ENCODE measurements around the gene CTNNBIP1. TPM values are rescaled to one million over a fixed set of nuclear protein-coding genes. Genes with fewer than 3 reads are reported as not detected.

CTNNBIP1 gene
- total RNA-seq, 4 donors from 2014 or later, result 17.0 to 27.2 (median 23.4) TPM

DNA sequence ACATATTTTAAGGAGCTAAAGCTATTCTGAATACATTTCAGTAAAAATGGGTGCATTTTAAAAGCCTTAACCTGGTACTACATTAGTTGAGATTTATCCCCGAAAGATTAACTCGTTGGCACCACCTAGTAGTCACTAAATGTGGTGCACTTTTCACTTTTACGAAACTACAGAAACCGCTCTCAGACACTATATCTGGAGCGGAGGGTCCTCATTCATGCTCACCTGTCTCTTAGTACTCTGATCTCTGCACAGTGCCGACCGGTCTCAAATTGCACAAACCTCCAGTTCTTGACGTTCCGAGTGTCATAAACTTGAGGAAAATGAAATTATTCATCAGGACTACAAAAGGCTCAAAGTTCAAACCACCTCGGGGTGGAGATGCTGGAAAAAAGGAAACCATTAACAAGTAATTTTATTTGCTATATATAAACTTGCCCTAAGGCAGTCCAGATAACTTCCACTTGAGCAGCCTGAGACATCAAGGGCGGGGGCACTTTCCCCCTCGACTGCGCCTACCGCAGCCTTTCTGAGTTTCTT, 32.4 kb upstream of the CTNNBIP1 start:
- peaks cover 0 to 26% (median 9%) of the 10 kb centered on the region in 4 donors for H3K36me3 ChIP-seq
- WGBS, result 1% methylated on average over 14 of the region's 14 CpGs
- TF ChIP-seq, protein P1, sequence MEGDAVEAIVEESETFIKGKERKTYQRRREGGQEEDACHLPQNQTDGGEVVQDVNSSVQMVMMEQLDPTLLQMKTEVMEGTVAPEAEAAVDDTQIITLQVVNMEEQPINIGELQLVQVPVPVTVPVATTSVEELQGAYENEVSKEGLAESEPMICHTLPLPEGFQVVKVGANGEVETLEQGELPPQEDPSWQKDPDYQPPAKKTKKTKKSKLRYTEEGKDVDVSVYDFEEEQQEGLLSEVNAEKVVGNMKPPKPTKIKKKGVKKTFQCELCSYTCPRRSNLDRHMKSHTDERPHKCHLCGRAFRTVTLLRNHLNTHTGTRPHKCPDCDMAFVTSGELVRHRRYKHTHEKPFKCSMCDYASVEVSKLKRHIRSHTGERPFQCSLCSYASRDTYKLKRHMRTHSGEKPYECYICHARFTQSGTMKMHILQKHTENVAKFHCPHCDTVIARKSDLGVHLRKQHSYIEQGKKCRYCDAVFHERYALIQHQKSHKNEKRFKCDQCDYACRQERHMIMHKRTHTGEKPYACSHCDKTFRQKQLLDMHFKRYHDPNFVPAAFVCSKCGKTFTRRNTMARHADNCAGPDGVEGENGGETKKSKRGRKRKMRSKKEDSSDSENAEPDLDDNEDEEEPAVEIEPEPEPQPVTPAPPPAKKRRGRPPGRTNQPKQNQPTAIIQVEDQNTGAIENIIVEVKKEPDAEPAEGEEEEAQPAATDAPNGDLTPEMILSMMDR (IDR thresholded peaks at IDR 0.05), result peak; percentile 47 to 53 (median 49)
- TF ChIP-seq EP300 (IDR thresholded peaks at IDR 0.05), result no peak
- H3K27ac ChIP-seq (replicated peaks in 1 of 4), result peak overlapping the region; percentile 85 to 93 (median 92)
- intact Hi-C loops (cut with DNase I), result loop anchor here (2.0 kb wide), 1 partner anchor 68 kb away; no protein-coding TSS in a partner anchor
- peak overlapping the region; percentile 72 to 93 (median 78) for H3K4me3 ChIP-seq
- H3K9me3 ChIP-seq, result no peaks in the 10 kb centered on the region
- H3K27me3 ChIP-seq, result no peaks in the 10 kb centered on the region
- peaks cover 15 to 41% (median 23%) of the 10 kb centered on the region in 4 donors for H3K4me1 ChIP-seq
- no peak for DNase-seq (ENCODE audit: extremely low spot score)

DNA sequence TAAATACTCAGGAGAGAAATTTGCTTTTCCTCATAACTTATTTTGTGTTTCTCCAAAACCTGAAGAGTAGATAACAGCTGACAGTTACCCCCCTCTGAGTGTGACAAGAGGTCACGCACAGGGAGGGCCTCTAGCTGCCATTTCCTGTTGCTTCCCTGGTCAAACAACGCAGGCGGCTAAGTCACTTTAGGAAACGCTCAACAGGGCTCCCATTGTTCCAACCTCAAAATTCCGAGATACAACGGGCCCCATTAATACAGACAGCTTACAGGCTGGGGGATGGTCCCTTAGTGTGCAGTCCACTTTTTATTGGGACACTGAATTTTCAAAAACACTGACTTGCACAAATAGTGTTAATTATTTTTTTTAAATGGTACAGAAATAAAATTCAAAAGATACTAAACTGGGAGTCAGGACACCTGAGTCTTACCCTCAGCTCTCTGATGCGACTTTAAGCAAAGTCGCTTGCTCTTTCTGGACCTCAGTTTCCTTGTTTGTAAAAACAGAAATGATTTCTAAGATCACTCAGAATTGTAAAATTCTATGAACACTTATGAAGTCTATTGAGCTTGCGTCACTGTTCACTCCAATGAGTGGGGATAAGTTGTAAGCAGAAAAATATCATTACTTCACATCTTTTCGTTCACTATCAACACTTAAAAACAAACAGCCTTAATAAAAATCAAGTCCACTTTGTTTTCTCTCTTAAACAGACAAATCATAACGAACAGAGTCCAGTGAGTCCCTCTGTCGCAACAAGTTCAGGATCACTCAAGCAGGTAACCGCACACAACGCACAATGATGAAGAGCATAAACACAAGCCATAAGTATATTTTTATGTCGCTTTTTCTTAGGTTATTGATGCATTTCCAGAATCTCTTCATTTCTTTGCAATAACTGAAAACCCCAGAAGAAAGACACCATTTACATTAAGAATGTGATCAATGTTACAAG, 19.6 kb upstream of the CTNNBIP1 start:
- 81% methylated on average over 15 of the region's 15 CpGs for whole genome bisulfite sequencing
- no peak for DNase-seq (ENCODE audit: extremely low spot score)
- no peak for TF ChIP-seq POLR2A (IDR thresholded peaks at IDR 0.05; ENCODE audit: low read depth)
- TF ChIP-seq, protein P1 (IDR thresholded peaks at IDR 0.05), result no peak
- TF ChIP-seq EP300 (IDR thresholded peaks at IDR 0.05), result no peak
- TF ChIP-seq POLR2AphosphoS5 (IDR thresholded peaks at IDR 0.05), result no peak
- Histone ChIP-seq H3K36me3 (peaks cover 2 to 70% (median 63%) of the 10 kb centered on the region in 4 donors), H3K9me3 (no peaks in the 10 kb centered on the region), H3K27ac (replicated peaks in 1 of 4) (peak overlapping the region in 2 of 4 donors; percentile 19 to 21), H3K4me1 (peaks cover 0 to 4% (median 0%) of the 10 kb centered on the region in 4 donors), H3K4me3 (no peak overlapping the region), H3K27me3 (no peaks in the 10 kb centered on the region)
- intact Hi-C loops (cut with DNase I), result no loop called here

DNA sequence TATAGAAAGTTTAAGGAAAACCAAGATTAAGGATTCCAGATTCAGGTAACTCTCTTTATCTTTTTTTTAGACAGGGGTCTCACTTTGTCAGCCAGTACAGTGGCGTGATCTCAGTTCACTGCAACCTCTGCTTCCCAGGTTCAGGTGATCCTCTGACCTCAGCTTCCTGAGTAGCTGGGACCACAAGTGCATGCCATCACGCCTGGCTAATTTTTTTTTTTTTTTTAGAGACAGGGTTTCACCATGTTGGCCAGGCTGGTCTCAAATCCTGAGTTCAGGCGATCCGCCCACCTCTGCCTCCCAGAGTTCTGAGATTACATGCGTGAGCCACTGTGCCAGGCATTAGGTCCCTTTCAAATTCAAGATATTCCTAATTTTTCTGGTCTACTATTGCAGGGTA, 17.2 kb upstream of the CTNNBIP1 start:
- H3K27ac ChIP-seq (replicated peaks in 1 of 4), result no peak overlapping the region
- DNase-seq (ENCODE audit: extremely low spot score), result no peak
- WGBS, result 93% methylated on average over 5 of the region's 5 CpGs
- peaks cover 0 to 12% (median 0%) of the 10 kb centered on the region in 4 donors for H3K4me1 ChIP-seq
- H3K27me3 ChIP-seq, result no peaks in the 10 kb centered on the region
- H3K4me3 ChIP-seq, result no peak overlapping the region
- intact Hi-C loops (cut with DNase I), result no loop called here
- TF ChIP-seq POLR2A (IDR thresholded peaks at IDR 0.05; ENCODE audit: low read depth) (no peak), POLR2AphosphoS5 (IDR thresholded peaks at IDR 0.05) (no peak), EP300 (IDR thresholded peaks at IDR 0.05) (no peak)
- TF ChIP-seq, protein P1 (IDR thresholded peaks at IDR 0.05), result no peak
- peaks cover 0 to 48% (median 45%) of the 10 kb centered on the region in 4 donors for H3K36me3 ChIP-seq
- no peaks in the 10 kb centered on the region for H3K9me3 ChIP-seq

DNA sequence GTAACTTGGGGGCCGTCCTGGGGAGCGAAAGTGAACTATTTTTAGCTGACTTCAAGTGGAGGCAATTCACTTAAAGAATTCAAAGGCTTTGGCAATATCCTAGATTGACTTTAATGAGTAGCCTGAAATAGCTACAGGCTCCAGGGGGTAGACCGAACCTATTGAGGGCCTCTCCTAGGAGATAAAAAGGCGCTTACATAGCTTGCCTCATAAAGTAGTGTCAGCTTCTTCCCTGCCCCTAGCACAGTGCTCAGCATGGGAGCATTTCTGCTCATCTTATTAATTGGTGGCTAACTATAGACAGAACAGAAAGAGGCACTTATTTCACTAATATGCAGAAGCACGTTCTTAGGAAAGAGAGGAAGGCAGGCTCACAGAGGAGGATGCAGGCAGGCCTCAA, 12.3 kb upstream of the CTNNBIP1 start:
- TF ChIP-seq POLR2AphosphoS5 (IDR thresholded peaks at IDR 0.05) (no peak), POLR2A (IDR thresholded peaks at IDR 0.05; ENCODE audit: low read depth) (no peak), EP300 (IDR thresholded peaks at IDR 0.05) (no peak)
- TF ChIP-seq, protein P1 (IDR thresholded peaks at IDR 0.05), result no peak
- Histone ChIP-seq H3K27me3 (no peaks in the 10 kb centered on the region), H3K4me1 (peaks cover 0 to 8% (median 0%) of the 10 kb centered on the region in 4 donors), H3K9me3 (no peaks in the 10 kb centered on the region), H3K36me3 (no peaks in the 10 kb centered on the region), H3K27ac (replicated peaks in 1 of 4) (no peak overlapping the region), H3K4me3 (no peak overlapping the region)
- intact Hi-C loops (cut with DNase I), result no loop called here
- WGBS, result 78% methylated on average over 5 of the region's 5 CpGs
- no peak for DNase-seq (ENCODE audit: extremely low spot score)

Measured in esophagus muscularis mucosa (tissue), 4 donors.